CD4-positive, alpha-beta T cell treated with Interleukin-1 beta for 1 hour (primary cell): ENCODE results near the gene CIPC.

Source experiments
- DNase-seq, 2 donors: peaks; one replicate each; pipeline ENCODE4 v3.0.0-alpha.2; 2020 to 2022

CIPC gene

DNA sequence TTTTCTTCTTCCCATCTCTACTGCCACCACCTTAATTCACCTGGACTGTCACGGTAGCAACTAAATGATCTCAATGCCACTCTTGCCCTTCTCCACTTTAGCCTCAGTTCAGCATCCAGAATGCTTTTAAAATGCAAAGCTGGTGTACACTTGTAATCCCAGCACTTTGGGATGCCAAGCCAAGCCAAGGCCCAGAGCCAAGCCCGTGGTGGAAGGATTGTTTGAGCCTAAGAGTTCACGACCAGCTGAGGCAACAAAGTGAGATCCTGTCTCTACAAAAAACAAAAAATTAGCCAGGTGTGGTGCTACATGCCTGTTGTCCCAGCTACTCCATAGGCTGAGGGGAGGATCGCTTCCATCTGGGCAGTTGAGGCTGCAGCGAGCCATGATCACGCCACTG, 5.9 kb downstream of the CIPC start:
- DNase-seq, result no peak

DNA sequence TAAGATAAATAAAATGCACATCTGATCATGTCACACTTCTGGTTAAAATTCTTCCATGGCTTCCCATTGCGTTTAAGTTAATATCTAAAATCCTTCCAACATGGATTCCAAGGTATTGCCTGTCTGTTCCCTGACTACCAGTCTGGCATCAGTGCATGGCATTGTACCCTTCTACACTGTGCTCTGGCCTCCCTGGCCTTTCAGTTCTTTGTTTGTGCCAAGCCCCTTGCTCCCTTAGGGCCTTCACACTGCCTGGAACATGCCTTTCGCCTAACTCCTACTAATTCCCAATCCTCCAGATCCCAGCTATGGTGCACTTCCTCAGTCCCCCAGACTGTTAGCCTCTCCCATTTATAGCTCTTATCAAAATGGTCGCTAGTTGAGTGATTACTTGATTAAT, 6.3 kb downstream of the CIPC start:
- DNase-seq, result no peak

DNA sequence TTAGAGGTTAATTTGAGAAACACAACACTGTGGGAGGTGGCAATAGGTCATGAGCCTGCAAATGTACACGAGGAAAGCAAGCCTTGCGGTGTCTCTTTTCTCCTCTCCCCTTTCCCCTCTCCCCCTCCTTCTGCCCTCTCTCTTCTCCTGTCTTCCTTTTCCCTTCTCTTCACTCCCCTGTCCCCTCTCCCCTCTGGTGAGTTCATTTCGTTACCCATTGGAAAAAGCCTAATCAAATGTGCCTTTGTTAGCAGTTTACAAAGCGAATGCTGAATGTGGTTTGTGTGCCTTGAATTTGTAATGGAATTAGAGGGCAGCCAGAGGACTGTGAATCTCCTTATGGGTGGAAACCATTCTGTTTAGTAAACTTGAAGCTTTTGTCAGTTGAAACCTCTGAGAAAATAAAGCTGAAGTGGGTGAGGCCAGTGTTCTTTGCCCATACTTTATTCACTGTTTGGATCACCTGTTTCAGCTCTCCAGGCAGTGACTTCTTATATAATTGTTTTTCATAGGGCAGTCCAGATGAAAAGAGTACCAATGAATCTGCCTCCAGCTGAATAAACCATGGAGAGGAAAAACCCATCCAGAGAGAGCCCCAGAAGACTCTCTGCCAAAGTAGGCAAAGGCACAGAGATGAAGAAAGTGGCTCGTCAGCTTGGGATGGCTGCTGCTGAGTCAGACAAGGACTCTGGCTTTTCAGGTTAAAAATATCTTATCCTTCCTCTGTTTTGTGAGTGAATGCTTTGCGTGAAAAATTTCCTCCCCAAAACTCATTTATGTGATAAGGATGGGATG, 7.3 kb downstream of the CIPC start:
- DNase-seq, result no peak

DNA sequence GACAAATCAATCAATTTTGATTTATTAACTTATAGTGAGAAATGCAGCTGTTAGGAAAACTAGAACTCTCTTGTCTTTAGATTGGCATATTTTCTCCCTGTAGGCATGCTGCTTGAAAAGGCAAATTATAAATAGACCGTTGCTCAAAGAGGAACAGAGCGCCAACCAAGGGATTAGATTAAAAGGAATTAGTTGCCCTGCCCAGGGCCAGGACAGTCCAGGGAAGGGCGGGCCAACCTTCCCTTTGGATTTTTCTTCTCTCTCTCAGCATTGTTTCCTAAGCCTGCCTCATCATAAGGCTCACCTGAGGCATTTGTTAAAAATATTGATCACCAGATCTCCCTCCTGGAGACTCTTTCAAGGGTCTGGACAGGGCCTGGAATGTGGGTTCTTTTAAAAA, 8.6 kb downstream of the CIPC start:
- DNase-seq, result no peak

DNA sequence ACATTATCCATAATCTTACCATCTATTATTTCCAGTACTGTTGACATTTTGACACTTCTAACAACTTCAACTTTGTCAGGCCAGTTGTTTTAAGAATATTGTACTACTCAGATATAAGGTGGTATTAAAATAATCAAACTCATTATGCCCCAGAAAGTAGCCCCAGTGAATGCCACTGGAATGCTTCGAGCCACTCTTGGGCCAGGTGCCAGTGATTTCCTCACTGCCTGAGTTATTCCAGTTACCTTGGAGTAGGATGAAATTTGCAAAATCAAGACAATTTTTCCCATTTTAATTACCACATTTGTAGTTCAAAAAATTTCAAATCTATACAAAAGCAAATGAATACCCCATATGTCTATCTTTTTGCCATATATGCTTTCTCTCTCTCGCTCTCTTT, 9.2 kb downstream of the CIPC start:
- DNase-seq, result no peak

DNA sequence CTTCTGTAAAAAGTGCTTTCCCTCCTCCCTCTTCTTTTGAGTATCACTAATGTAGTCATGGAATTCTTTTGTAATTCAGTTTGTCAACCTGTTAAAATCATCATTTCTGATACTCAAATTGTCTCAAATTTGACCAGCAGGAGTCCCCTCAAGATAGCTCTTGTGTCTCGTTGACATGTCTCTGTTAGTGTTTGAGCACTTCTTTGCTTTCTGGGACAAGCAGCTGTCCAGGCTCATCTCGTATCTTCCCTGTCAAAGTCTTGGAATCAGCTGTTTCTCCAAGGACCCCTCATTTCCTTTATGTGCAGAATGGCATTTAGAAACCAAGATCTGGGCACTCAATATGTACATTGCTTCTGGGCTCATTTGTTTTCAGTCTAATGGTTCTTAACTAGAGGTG, 10.7 kb downstream of the CIPC start:
- no peak for DNase-seq

DNA sequence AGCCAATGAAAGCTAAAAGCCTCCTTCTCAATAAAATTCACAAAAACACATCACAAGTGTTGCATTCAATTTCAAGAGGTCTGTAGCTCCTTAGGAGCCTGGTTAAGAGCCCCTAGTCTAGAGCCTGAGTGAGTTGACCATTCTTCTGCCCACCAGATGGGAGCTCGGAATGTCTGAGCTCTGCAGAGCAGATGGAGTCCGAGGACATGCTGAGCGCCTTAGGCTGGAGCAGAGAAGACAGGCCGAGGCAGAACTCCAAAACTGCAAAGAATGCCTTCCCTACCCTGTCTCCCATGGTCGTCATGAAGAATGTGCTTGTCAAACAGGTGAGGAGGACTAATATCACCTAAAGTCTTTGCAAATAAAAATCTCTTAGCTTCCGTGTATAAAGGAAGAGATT, 11.6 kb downstream of the CIPC start:
- DNase-seq, result no peak

DNA sequence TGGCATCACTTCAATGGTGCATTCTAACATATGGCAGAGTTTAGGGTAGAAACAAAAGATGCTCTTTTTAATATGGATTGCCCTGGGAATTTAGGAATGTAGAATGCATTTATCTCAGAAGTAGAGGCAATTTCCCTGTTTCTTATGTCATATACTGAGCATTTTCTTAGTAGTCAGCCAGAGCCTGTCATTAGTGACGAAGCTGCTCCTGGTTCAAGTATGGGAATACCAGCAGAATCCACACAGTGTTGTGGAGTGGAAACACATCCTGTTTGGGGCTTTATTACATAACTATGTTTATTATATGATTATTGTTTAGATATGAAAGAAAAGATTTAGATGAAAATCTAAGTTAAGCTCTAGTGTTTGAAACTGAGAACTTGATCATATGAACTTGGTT, 12.2 kb downstream of the CIPC start:
- no peak for DNase-seq

- DNase-seq, result no peak
Measured at GRCh38 chr14:77111021-77111420, 13.0 kb downstream of the CIPC start.

GRCh38 chr14:77113644-77114043, 15.6 kb downstream of the CIPC start:
- no peak for DNase-seq

DNA sequence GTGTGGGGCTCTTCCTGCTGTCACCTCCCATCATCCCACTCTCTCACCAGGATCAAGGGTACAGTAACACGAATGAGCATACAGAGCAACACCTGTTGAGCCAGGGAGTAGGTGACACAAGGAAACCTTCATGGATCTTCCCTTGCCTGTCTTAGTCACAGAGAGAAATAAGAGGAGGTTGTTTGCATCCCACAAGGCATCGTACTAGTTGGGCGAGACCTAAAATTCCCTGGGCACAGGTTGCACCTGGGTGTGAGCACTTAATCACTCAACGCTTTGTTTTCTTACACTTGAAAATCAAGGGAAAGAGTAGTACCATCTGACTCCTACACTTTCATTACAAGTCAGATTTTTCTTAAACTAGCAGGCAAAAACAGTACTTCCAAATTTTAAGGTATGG, 16.6 kb downstream of the CIPC start:
- no peak for DNase-seq

GRCh38 chr14:77116172-77116817, 18.2 kb downstream of the CIPC start:
- no peak for DNase-seq

DNA sequence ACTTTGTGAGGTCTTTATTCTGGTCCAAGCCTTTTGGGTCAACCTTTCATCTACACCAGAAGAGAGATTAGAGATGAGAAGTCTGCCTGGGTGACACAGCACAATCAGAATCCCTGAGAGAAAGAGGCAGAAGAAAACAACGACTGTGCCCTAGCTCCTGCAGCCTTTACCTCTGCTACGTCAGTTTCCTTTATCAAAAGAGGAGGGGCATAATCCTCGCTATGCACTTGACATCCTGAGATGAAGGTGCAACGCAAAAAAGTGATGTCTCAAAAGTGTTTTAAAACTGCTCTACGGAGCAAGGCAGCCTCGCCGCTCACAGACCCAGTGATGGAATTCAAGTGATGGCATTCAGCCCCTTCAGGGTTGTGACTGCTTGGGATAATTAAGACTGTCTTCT, 21.8 kb downstream of the CIPC start:
- DNase-seq, result peak in 1 of 2 donors; percentile 32

- peak; percentile 42 to 73 for DNase-seq
Measured at GRCh38 chr14:77120771-77121743, 23.0 kb downstream of the CIPC start.

DNA sequence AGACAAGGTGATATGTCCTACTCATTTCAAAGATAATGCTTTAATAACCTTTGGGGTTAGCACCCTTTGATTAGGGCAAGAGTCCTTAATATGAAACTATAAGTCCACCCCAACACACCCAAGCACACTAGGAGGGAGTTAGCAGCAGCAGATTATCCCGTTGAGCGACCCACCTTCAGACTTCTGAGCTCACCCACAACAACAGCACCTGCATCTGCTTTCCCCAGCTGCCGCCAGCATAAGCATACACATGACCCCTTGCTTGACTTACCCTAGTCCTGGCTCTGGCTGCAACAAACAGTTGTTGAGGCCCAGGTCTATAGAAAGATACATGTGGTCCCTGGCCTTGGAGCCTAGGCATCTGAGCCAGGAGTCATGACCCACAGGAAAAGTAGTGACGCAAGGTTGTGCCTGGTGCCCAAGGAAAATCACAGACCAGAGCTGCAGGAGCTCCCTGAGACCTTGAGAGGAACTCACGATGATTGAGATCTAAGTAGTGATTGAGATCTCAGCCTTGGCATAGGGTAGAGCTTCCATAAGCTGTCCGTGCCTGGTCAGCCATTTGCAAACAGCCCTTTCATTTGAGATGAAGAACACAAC, 24.6 kb downstream of the CIPC start:
- DNase-seq, result no peak

- DNase-seq, result no peak
Measured at GRCh38 chr14:77123381-77124325, 25.6 kb downstream of the CIPC start.

DNA sequence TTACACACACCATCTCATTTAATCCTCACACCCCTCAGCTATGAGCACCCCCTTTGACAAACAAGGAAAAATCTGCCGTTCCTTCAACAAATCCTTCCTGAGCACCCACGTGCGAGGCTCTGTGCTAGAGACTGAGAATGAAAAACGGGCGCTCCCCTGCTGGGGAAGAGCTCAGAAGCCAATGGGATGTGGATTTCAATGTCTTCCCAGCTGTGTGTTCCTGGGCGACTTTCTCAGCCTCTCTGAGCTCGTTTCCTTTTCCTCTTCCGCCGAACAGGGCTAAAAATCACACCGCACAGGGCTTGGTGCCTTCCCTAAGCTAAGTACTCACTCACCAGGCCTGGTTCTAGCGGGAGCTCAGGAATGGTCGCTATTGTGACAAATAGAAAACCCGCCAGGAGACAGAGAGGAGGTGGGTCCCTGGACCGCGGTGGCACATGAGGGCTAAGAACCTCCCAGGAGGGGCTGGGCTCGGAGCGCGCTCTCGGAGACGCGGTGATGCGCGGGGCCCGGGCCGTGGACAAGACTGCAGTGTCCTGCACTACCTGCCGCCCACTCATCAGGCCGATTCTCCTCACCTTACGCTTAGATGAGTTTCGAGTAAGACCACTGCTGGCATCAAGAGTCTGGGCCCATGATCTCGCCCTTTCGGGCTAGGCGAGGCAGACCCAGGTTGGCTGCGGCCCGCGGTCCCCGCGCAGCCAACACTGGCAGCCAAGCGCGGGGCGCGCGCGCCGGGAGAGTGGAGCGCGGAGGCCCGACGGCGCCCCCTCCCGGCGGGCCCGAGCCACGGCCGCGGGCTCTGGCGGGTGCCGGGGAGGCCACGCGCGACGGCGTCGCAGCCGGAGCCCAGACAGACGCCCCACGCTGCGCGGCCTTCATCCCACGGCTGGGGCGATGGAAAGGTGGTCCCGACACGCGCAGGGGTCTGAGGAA, 26.6 kb downstream of the CIPC start:
- DNase-seq, result peak; percentile 66 to 67

GRCh38 chr14:77125281-77125801, 27.3 kb downstream of the CIPC start:
- DNase-seq, result no peak

- no peak for DNase-seq
Measured at GRCh38 chr14:77125823-77126325, 27.8 kb downstream of the CIPC start.

GRCh38 chr14:77126461-77126990, 28.5 kb downstream of the CIPC start:
- no peak for DNase-seq
